NK-92 (cell line): Measurements from ENCODE around the gene RAB40B.
"Not testable (repeated sequence)": the region's sequence is repeated elsewhere in the genome, so short reads cannot be mapped to it uniquely, and the experiment has no call there.

Experiments
- DNase-seq: peaks from one replicate; lab custom pipeline; 2025; ENCODE audit not compliant: unreplicated experiment; lab: John Stamatoyannopoulos, UW

Gene RAB40B

GRCh38 chr17:82668631-82669099 lies 29.8 kb downstream of the RAB40B start:
- DNase-seq, result no peak

- no peak for DNase-seq
These were observed 30.4 kb downstream of the RAB40B start for GRCh38 chr17:82668024-82668630.

GRCh38 chr17:82667668-82668000 lies 30.9 kb downstream of the RAB40B start:
- DNase-seq, result no peak

- DNase-seq, result no peak
These were observed 31.4 kb downstream of the RAB40B start for GRCh38 chr17:82666931-82667667.

GRCh38 chr17:82665891-82666290 lies 32.6 kb downstream of the RAB40B start:
- no peak for DNase-seq

- no peak for DNase-seq
These were observed 33.3 kb downstream of the RAB40B start for GRCh38 chr17:82665217-82665616.

- no peak for DNase-seq
These were observed 33.8 kb downstream of the RAB40B start for GRCh38 chr17:82664701-82665182.

- DNase-seq, result no peak
These were observed 34.3 kb downstream of the RAB40B start for GRCh38 chr17:82664276-82664575.

- no peak for DNase-seq
These were observed 34.9 kb downstream of the RAB40B start for GRCh38 chr17:82663381-82664275.

- no peak for DNase-seq
These were observed 35.7 kb downstream of the RAB40B start for GRCh38 chr17:82662711-82663261.

GRCh38 chr17:82661717-82662683 lies 36.5 kb downstream of the RAB40B start:
- DNase-seq, result no peak

GRCh38 chr17:82659886-82660285 lies 38.6 kb downstream of the RAB40B start:
- no peak for DNase-seq

GRCh38 chr17:82658796-82659452 lies 39.6 kb downstream of the RAB40B start:
- no peak for DNase-seq

- no peak for DNase-seq
These were observed 40.2 kb downstream of the RAB40B start for GRCh38 chr17:82658331-82658730.

GRCh38 chr17:82657926-82658325 lies 40.6 kb downstream of the RAB40B start:
- DNase-seq, result no peak

- no peak for DNase-seq
These were observed 42.2 kb downstream of the RAB40B start for GRCh38 chr17:82656266-82656665.

GRCh38 chr17:82655523-82655922 lies 43.0 kb downstream of the RAB40B start:
- no peak for DNase-seq

GRCh38 chr17:82655038-82655479 lies 43.4 kb downstream of the RAB40B start:
- no peak for DNase-seq

GRCh38 chr17:82654611-82655010 lies 43.9 kb downstream of the RAB40B start:
- DNase-seq, result not testable (repeated sequence)
